SH-SY5Y (cell line): Measurements from ENCODE around the gene ANKRD52.

ENCODE experiments used
- GATA2 ChIP-seq: IDR thresholded peaks from 2 replicates; pipeline ENCODE4 v1.6.1; 2011; ENCODE audit warnings: mild to moderate bottlenecking, low read depth, low read length
- GATA3 ChIP-seq: IDR thresholded peaks from 2 replicates; pipeline ENCODE4 v1.6.1; 2011; ENCODE audit warnings: low read depth, mild to moderate bottlenecking, low read length, moderate library complexity

DNA sequence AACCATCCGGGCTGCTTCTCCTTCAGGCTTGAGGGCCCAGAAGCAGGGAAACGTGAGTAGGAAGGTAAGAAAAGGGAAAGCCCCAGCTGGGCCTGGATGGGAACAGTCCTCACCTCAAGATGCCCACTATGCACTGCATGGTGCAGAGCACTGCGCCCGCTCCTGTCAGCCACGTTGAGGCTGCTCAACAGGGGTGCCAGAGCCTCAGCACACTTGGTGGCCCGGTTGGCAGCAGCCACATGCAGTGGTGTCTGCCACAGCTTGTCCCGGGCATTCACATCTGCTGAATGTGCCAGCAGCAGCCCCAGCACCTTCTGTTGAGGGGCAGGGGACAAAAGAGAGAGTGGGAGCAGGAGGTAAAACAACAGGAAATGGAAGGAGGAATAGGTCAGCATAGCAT, 2.5 kb downstream of the ANKRD52 start:
- TF ChIP-seq GATA3 (no peak), GATA2 (no peak)
